HG03039 (cell line): Measurements from ENCODE around the gene STK33.

ENCODE experiments used
- ATAC-seq: cut with Tn5 transposase; IDR thresholded peaks from one replicate; pipeline ENCODE4 v1.9.1; 2021; ENCODE audit warnings: mild to moderate bottlenecking, moderate library complexity; ENCODE audit not compliant: unreplicated experiment

The STK33 gene

DNA sequence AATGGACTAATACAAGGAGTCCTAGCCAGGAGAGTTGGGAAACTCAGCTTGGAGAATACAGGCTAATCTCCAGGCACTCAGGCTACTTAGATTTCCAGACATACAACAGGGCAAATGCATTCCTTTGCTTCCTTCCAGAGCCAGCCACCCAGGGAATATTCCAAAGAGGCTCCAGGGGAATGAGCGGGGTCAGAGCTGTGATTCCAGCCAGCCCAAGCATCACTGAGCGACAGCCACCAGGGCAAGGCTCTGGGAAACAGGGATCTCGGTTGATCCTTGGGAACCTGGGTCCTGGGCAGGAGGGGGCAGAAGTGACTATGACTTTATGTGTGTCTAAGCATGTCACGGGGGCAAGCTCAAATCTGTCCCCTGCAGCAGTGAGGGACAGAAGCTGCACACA, 218.1 kb downstream of the STK33 start:
- ATAC-seq, result no peak

DNA sequence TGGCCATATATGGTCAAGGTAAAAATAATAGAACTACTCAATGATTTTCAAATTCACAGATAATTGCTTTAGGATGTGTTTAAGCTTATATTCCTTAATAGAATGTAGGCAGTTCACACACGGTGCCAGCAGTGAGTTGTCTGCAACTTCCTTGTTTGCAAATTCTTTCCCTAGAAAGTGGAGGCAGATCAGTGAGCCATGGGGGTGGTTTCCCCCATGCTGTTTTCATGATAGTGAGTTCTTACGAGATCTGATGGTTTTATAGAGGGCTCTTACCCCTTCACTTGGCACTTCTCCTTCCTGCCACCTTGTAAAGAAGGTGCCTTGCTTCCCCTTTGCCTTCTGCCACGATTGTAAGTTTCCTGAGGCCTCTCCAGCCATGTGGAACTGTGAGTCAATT, 218.6 kb downstream of the STK33 start:
- no peak for ATAC-seq

DNA sequence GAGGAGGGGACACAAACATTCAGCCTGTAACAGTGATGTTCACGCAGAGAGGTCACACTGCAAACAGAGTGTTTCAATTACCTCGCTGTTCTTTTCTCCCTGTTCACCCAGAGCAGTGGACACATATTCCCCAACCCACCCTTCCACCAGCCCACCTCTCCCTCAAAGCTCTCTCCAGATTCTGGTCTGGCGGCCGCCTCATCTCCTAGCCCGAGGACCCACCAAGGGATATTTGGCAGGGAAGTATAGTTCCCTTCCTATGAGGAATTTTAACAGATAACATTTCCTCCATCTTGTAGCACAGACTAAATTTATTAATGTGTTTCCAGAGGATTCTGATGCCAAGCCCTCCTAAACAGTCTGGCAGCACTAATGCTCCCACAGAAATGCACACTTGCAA, 219.3 kb downstream of the STK33 start:
- ATAC-seq, result no peak

DNA sequence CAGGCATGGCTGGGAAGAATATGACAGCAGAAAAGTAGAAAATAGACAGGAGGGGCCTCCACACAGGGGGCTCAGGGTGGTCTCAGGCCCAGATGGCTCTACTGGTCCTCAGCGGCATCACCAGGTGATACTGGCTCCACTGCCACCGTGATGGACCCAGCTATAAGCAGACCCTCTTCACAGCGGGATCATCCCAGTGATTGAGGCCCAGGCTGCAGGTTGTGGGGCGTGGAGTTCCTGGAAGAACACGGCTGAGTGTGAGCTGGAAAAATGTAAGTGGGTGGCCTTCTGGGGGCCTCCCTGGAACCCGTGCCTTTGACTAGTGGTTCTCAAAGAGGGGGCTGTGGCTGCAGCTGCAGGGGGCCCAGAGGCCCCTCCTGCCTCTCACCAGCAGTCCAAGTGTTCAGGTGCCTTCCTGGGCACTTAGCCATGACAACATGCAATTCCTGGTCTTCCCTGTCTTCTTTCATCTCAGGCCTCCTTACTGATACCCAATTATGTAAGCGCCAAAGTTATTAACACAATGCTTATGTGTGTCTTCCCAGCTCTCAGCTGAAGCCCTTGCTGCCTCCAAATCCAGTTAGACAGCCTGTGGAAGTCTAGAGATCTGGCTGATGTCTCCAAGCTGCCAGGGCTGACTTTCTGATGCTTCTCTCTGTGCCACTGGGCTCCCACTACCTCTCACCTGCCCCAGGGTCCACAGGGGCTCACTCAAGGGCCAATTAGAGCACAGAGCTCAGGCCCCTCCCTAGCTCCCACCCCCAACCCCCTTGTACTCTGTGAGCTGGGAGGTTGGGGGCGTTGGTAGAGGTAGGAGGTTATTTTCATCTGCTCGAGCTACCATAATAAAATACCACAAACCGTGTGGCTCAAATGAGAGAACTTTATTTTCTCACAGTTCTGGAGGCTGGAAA, 220.3 kb downstream of the STK33 start:
- ATAC-seq, result no peak

DNA sequence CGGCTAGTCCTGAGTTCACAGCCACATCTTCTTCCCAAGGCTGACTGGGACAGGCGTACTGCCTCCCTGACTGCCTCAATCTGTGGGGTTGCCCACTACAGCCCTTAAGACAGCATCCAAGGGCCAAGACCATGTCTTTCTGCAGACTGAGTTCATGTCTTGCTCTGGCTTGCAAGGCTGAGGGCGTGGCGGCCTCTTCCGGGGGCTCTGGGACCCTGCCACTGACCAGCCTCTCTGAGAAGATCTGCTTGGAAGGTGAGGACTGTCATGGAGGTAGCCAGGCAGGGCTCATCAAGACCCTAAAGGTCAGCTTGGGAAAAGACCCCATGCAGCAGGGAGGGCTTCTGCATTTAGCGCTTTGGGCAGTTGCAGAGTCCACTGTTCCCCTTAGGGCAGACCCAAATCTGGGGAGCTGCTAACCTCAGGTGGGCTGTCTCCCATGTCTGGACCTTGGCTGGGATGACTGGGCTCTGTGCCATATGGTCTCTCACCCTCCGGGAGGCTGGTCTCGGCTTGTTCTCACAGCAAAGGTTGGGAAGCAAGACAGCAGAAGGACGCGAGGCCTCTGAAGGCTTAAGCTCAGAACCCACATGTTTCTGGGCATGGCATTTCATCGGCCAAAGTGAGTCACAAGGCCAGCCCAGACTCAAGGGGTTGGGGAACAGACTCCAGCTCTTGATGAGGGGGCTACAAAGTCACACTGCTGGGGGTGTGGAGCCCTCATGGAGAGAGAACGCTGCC, 221.2 kb downstream of the STK33 start:
- no peak for ATAC-seq

DNA sequence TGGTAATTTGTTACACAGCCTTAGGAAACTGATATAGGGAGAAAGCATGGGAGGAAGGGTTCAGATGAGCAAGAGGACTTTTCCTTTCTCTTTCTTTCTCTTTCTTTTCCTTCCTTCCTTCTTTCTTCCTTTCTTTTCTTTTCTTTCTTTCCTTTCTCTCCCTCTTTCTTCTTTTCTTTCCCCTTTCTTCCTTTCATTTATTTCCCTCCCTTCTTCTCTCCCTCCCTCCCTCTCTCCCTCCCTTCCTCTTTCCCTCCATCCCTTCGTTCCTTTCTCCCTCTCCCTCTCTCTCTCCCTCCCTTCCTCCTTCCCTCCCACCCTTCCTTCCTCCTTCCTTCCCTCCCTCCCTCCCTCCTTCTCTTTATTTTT, 222.5 kb downstream of the STK33 start:
- ATAC-seq, result no peak

DNA sequence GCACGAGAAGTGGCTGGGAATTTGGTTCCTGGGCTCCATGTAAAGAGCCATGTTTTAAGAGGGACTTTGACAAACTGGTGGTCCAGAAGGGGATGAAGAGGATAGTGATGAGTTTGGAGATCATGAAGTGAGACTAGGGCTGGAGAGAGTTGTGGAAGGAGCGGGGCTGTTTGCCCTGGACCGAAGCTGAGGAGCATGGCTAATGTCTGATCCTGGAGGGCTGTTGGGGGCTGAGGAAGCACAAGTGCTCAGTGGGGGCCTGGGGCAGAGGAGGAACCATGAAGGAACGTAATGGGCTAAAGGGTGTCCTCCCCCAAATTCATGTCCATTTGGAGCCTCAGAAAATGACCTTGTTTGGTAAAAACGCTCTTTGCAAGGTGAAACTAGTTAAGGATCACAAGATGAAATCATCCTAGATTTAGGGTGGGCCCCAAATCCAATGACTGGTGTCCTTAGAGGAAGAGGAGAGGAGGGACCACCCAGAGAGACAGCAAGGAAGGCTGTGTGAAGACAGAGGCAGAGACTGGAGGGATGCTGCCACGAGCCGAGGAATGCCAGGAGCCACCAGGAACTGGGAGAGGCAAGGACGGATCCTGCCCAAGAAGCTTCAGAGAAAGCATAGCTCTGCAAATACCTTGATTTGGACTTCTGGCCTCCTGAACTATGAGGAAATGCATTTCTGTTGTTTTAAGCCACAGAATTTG, 223.1 kb downstream of the STK33 start:
- no peak for ATAC-seq

DNA sequence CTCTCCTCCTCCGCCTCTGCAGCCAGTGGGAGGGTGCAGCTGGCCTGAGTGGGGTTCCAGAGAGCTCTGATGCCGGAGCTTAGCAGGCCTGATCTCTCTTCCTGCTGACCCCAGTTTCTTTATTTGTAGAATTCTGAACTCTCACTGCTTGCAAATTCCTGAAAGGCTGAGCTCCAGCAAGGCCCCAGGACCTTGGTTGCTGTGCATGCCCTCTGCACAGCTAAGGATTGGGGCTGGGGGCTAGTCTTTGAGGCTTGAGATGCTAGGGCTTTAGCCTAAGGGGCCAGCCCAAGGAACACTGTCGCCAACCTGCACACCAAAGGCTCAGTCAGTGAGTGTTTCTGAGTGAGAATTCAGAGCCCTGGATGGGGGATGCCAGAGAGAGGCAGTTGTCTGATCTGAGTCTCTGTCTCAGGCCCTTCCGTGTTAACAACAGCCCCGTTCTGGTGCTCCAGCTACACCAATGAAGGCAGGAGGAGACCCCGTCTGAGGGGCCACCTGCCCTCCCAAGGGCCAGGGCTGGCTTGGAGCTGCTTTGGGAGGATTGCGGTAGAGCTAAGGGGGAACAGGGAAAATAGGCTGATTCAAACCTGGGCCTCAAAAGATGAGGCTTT, 224.3 kb downstream of the STK33 start:
- ATAC-seq, result no peak

DNA sequence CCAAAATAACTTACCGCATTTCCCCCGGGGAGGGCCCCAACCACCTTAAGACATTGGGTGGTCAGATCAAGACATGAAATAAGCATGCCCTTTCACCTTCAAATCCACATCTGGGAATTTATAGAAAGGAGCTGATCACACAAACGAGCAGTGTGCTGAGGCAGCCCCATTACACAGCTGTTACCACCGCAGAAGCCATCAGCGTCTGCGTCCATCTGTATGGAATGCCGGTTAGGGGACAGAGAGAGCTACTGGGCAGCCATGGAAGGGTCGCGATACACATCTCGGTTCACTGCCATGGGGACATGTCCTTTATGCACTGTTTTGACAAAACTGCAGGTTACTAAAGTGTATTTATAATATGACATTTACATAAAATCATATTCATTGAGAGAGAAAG, 225.3 kb downstream of the STK33 start:
- no peak for ATAC-seq

DNA sequence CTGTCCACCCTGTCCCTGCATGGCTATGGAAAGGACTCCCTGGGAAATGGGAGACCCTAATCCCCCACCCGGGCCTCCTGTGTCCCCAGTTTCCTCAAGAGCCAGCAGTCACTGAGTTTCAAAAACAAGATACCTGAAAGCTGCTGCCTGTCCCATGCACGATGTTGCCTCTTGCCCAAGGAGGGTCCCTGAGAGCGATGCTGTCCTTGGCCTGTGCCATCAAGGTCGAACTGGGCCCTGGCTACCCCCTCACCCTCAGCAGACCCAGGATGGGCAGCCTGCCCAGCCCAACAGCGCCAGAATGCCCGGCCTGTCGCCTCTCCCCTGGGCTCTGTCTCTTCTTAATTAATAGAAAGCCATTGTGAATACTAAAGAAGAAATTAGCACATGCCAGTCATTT, 225.8 kb downstream of the STK33 start:
- ATAC-seq, result no peak

DNA sequence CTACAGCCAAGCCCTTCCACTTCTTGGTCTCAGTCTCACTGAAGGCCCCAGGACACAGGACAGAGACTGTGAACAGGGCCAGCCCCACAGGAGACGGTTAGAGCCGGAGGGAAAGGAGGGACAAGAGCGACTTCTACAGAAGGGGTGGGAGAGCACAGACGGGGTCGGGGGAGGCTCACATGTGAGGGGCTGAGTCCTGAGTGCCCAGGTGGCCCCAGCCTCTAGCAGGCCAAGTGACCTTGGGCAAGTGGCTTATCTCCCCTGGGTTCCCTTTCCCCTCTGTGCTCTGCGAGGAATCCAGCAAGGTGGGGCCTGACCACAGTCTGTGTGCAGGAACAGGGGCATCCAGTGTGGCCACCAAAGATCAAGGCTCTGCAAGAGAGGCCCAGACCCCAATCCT, 227.7 kb downstream of the STK33 start:
- no peak for ATAC-seq

DNA sequence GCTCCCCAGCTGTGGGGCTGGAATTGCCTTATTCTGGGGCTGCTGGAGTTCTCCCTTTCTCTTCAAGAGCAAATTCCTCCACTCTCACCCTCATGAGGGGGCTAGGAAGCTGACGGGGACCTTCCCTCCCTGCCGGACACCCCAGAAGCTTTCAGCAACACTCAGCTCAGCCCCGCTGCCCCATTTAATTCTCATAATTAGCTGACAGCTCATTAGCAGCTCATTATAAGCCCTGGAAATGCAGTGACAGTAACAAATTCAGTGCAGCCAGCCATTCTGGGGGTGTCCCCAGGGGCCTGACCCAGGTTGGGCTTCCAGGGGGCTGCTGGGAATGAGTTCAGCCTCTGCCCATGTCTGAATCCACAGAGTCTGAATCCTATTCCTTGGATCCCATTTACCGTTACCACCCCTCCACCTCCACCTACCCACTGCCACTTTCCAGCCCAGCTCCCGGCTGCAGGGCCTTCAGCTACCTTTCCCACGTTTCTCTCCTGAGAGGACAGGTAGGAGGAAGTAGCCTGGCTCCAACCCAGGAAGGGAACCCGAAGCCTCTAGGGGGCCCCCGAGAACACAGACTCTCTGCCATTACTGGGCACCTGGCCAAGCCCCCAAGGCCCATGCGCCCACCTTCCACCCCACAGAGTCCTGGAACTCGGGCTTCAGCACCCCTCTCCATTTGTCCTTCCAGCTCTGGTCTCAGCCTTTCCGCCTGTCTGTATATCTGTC, 228.6 kb downstream of the STK33 start:
- ATAC-seq, result no peak

DNA sequence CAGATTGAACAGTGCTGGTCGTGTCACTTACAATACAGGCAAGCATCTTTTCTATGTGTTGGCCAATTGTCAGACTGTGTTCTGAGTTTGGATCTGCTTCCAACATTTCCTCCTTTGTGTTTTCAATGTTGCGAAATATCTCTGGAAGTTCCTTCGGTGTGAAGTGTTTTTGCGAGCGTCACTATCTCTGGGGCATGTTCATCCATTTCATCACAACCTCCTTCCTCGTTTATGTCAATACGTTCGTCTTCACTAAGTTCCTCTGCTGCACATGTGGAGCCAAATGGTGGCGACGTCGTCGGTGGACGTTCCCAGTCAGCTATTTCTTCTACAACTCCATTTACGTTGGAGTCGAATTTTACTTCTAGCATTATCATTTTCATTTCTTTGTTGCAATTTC, 230.1 kb downstream of the STK33 start:
- ATAC-seq, result no peak

DNA sequence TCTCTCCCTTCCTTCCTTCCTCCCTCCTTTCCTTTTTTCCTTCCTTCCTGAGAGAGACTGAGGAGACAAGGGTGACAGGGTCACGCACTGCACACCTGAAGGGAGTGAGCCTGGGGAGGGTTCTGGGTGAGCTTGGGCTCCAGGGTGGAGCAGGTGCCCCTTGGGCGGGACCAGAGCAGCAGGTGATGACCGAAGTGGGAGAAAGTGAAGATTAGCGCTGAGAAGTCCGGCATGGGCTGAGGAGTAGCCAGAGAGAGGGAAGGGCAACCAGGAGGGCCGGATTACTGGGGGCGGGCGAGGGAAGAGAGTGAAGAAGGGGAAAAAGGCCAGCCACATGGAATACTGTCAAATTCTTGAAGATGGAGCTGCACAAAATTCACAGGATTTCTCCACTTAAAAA, 231.1 kb downstream of the STK33 start:
- ATAC-seq, result no peak

DNA sequence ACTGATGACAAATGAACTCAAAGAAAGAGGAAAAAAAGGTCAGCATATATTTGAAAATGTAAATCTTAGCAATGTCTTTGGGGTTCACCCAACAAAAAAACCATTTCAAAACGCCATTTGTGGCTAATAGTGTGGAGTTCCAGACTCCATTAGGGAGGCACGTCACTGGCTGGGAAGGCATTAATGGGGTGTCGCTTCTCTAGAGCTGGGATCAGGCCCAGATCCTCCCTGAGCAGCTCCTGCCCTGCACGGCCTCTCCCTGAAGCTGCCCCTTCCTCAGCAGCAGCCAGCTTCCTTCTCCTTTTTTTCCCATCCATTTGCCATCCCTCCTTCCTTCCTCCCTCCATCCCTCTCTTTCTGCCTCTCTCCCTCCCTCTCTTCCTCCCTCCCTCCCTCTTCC, 231.5 kb downstream of the STK33 start:
- no peak for ATAC-seq

DNA sequence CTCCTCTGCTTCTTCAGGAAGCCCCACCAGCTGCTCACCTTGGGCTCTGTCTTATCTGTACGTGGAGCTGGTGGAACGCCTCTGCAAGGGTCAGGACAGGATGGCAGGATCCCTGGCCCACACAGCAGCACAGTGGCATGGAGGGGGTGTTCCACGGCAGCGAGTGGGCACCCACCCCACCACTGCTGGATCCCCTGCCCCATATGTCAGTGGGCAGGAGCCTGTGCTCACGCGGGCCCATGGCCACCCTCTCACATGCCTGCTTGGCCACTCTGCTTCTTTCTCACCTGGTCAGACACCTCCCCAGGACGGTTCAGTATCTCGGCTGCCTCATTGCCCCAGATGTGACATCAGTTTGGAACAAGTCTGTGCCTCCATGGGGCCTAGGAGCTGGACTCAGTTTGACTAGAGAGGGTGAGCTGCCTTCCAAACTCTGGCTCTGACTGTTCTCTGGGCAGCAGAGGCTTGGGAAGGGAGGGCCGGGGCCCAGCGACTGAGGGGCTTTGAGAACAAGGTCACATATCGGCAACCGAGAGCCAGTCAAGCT, 232.3 kb downstream of the STK33 start:
- no peak for ATAC-seq

DNA sequence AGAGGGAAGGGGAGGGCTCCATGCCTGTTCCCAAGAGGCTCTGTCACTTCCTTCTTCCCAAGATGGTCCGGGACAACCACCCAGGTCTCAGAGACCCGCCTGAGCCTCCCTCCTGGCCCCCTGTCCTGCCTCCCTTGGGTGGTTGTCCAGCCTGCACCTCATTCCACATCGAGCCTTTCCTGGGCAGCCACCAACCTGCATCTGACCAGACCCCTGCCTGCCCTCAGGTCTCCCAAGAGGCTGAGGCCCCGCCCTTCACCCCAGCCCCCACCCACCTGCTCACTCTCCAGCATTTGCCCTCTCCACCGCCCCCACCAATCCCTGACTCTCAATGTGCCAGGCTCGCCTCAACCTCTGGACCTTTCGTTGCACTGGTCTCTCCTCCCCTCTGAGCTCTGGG, 232.8 kb downstream of the STK33 start:
- no peak for ATAC-seq

DNA sequence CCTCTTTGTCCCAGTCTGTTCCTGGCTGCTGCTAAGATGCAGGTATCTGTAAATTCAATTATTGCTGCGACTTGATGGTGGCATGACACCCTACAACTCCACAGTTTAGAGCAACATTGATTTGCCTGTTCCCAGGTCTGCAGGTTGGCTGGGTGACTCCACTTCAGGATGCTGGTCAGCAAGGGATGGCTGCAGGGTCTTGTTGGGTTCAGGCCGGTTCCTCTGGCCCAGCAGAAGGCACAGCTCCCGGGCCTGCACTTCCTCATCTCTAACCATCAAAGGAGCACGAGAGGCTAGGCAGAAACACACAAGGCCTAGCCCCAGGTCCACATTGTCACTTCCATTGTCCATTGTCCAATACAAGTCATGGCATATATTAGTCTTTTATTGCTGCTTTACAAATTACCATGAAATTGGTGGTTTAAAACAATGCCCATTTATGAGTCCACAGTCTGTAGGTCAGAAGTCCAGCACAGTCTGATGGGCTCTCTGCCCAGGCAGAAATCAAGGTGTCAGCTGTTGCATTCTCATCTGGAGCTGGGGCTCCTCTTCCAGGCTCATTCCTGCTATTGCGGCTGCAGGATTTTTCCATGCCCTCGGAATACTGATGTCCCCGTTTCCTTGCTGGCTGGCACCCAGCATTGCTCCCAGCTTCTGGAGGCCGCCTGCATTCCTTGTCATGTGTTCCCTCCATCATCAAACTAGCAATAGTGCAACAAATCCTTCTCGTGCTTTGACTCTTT, 233.8 kb downstream of the STK33 start:
- no peak for ATAC-seq

DNA sequence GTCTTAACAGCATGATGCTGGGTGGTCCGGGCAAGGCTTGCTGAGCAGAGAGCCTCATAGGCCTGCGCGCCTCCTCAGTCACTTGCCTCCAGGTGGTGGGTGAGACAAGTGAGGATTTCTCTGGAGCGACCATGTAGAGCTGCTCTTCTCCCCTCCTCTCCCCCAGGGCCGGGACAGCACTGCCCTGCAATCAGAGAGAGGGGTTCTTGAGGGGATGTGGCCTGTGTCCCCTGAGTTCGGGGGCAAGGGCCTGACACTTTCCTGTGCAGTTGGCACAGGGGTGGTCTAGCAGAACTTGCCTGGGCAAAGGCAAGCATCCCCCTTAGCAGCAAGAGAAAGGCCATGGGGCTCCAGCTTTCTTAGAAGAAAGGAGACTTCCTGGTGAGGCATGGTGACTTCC, 234.5 kb downstream of the STK33 start:
- ATAC-seq, result no peak
